Dedifferentiated amniotic fluid mesenchymal stem cell (primary cell): Measurements from ENCODE around the gene TAC4.

Experiments
- DNase-seq: peaks from one replicate; pipeline ENCODE4 v3.0.0-alpha.2; 2016; ENCODE audit errors: extremely low spot score

TAC4 gene

GRCh38 chr17:49872754-49873377, 25.0 kb upstream of the TAC4 start:
- DNase-seq = no peak

- DNase-seq = no peak
Observed at GRCh38 chr17:49871211-49871610, 23.3 kb upstream of the TAC4 start.

- no peak for DNase-seq
Observed at GRCh38 chr17:49870298-49870697, 22.4 kb upstream of the TAC4 start.

GRCh38 chr17:49869038-49869374, 21.1 kb upstream of the TAC4 start:
- DNase-seq = no peak

GRCh38 chr17:49866882-49867413, 19.1 kb upstream of the TAC4 start:
- no peak for DNase-seq

GRCh38 chr17:49866019-49866380, 18.1 kb upstream of the TAC4 start:
- DNase-seq = no peak

- DNase-seq = no peak
Observed at GRCh38 chr17:49862781-49863331, 15.0 kb upstream of the TAC4 start.

GRCh38 chr17:49861150-49861884, 13.4 kb upstream of the TAC4 start:
- peak; percentile 26 for DNase-seq

- DNase-seq = no peak
Observed at GRCh38 chr17:49859991-49860953, 12.4 kb upstream of the TAC4 start.

GRCh38 chr17:49858796-49859195, 10.9 kb upstream of the TAC4 start:
- DNase-seq = no peak

GRCh38 chr17:49854126-49854525, 6.3 kb upstream of the TAC4 start:
- no peak for DNase-seq

GRCh38 chr17:49853470-49854015, 5.7 kb upstream of the TAC4 start:
- DNase-seq = no peak

- DNase-seq = peak; percentile 40
Observed at GRCh38 chr17:49851387-49852291, 3.8 kb upstream of the TAC4 start.

GRCh38 chr17:49850772-49851386, 3.0 kb upstream of the TAC4 start:
- no peak for DNase-seq

GRCh38 chr17:49850218-49850610, 2.3 kb upstream of the TAC4 start:
- DNase-seq = no peak

GRCh38 chr17:49848739-49849138, 870 bp upstream of the TAC4 start:
- DNase-seq = no peak

- DNase-seq = no peak
Observed at GRCh38 chr17:49846938-49847712, 744 bp downstream of the TAC4 start.

- DNase-seq = no peak
Observed at GRCh38 chr17:49845321-49845720, 2.5 kb downstream of the TAC4 start.

GRCh38 chr17:49843774-49844350, 4.0 kb downstream of the TAC4 start:
- no peak for DNase-seq
